ENCODE measurements around the gene CACYBP. TPM values are rescaled to one million over a fixed set of nuclear protein-coding genes. Genes with fewer than 3 reads are reported as not detected.

The CACYBP gene
- total and polyA plus RNA-seq, 2 of the 13 experiments (the other 11 are each of a cell fraction or from before 2014, with no cell fraction given) = 18.4 to 183 TPM

DNA sequence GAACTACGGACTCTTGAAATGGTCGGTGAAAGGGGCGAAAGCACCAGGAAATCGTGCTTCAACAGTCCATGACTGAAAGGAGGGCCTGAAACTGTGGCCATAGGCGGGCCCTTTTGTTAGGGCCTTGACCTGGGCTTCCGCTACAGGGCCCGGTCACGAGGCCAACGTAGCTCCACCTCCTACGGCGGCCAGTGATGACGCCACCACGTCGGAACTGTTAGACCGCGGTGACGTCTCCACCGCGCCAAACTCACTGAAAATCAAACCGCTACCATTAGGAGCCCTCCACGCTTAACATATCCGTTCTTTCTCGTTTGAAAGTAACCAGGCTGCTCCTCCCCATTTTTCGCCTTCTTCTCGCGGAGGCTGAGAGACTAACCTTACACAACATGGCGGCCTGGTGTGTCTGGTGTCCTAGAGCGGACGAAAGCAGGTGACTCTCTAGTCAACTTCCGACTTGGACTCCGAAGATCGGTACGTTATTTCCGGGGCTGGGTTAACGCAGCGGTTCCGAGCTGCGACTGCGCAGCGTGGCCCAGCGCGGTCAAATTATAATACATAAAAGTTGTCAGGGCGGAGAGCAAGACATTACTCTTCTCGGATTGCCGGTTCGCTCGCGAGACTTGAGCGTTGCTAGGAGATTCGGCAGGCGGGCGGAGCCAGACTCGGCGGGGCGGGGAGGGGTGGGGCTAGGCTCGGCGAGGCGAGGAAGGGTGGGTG, 371 bp upstream of the CACYBP start (continued):
- TF ChIP-seq ARNT2 (CRISPR knock-in tag; IDR thresholded peaks at IDR 0.05; ENCODE audit: low read depth) = no peak; the same call in 1 of the 2 replicates
- TF ChIP-seq JARID2 (CRISPR knock-in tag; IDR thresholded peaks at IDR 0.05; ENCODE audit: insufficient replicate concordance) = no peak
- no peak for TF ChIP-seq ZNF274 (CRISPR knock-in tag; IDR thresholded peaks at IDR 0.05)
- peak; percentile 72 for TF ChIP-seq FOSL2 (CRISPR knock-in tag; IDR thresholded peaks at IDR 0.05)
- no peak; the same call in none of the 2 replicates for TF ChIP-seq FOXA3 (CRISPR knock-in tag; IDR thresholded peaks at IDR 0.05)
- no peak for TF ChIP-seq PAWR (CRISPR knock-in tag; IDR thresholded peaks at IDR 0.05; ENCODE audit: borderline replicate concordance)
- TF ChIP-seq ATF2 (CRISPR knock-in tag; IDR thresholded peaks at IDR 0.05) = peak; percentile 80
- peak; percentile 42 for TF ChIP-seq SKI (IDR thresholded peaks at IDR 0.05; ENCODE audit: partially characterized antibody)
- peak; percentile 98 for TF ChIP-seq POLR2G (IDR thresholded peaks at IDR 0.05; ENCODE audit: low read depth, low read length)
- 0 out of 2 replicates have a peak, but pooled peaks have one; percentile 65 for TF ChIP-seq ZNF556 (CRISPR knock-in tag; IDR thresholded peaks at IDR 0.05; ENCODE audit: borderline replicate concordance)
- TF ChIP-seq, protein P1, sequence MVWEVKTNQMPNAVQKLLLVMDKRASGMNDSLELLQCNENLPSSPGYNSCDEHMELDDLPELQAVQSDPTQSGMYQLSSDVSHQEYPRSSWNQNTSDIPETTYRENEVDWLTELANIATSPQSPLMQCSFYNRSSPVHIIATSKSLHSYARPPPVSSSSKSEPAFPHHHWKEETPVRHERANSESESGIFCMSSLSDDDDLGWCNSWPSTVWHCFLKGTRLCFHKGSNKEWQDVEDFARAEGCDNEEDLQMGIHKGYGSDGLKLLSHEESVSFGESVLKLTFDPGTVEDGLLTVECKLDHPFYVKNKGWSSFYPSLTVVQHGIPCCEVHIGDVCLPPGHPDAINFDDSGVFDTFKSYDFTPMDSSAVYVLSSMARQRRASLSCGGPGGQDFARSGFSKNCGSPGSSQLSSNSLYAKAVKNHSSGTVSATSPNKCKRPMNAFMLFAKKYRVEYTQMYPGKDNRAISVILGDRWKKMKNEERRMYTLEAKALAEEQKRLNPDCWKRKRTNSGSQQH (CRISPR knock-in tag; IDR thresholded peaks at IDR 0.05; ENCODE audit: low read depth) = peak; percentile 57; the same call in 1 of the 2 replicates
- 0 out of 2 replicates have a peak, but pooled peaks have one; percentile 68 for TF ChIP-seq FUBP1 (CRISPR knock-in tag; IDR thresholded peaks at IDR 0.05; ENCODE audit: borderline replicate concordance)
- peak; percentile 63; the same call in 1 of the 2 replicates for TF ChIP-seq ZNF614 (CRISPR knock-in tag; IDR thresholded peaks at IDR 0.05; ENCODE audit: borderline replicate concordance)
- peak; percentile 96 for TF ChIP-seq GABPB1 (CRISPR knock-in tag; IDR thresholded peaks at IDR 0.05)
- no peak for TF ChIP-seq GTF3A (CRISPR knock-in tag; conservative IDR thresholded peaks at IDR 0.05)
- TF ChIP-seq NR2F2 (IDR thresholded peaks at IDR 0.05; ENCODE audit: borderline replicate concordance, low read depth) = peak; percentile 60; the same call in 1 of the 2 replicates
- peak; percentile 93 for TF ChIP-seq ELF1 (CRISPR knock-in tag; IDR thresholded peaks at IDR 0.05)
- no peak for TF ChIP-seq ZBTB37 (CRISPR knock-in tag; IDR thresholded peaks at IDR 0.05)
- TF ChIP-seq ZNF740 (CRISPR knock-in tag; IDR thresholded peaks at IDR 0.05) = no peak
- peak; percentile 58; the same call in 1 of the 2 replicates for TF ChIP-seq ISL2 (CRISPR knock-in tag; IDR thresholded peaks at IDR 0.05)
- TF ChIP-seq ZNF788 (CRISPR knock-in tag; IDR thresholded peaks at IDR 0.05; ENCODE audit: borderline replicate concordance) = peak; percentile 88; the same call in 1 of the 2 replicates
- no peak for TF ChIP-seq FOXA1 (IDR thresholded peaks at IDR 0.05)
- peak; percentile 35 for TF ChIP-seq FOXA1 (CRISPR knock-in tag; IDR thresholded peaks at IDR 0.05)

Data from HepG2 (cell line).